ENCODE results near the gene DNAJC5.

The DNAJC5 gene

DNA sequence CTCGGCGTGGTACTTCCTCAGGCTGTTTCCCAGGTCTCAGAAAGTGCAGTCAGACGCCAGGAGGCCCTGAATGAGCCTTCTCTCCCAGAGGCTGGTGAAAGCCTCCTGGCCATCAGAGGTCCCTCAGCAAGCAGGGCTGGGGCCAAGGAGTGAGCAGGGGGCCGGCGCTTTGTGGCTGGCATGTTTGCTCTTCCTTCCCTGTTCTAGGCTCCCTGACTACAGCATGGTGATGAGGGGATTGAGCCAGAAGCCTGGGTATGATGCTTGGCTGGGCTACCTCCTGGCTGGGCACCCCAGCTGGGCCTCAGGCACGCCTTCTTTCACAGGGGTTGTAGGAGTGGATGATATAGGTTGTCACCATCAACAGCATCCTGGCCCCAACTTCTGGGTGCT, 11.7 kb upstream of the DNAJC5 start:
- no peak for DNase-seq (ENCODE audit: low read depth)
- TF ChIP-seq, protein P1, sequence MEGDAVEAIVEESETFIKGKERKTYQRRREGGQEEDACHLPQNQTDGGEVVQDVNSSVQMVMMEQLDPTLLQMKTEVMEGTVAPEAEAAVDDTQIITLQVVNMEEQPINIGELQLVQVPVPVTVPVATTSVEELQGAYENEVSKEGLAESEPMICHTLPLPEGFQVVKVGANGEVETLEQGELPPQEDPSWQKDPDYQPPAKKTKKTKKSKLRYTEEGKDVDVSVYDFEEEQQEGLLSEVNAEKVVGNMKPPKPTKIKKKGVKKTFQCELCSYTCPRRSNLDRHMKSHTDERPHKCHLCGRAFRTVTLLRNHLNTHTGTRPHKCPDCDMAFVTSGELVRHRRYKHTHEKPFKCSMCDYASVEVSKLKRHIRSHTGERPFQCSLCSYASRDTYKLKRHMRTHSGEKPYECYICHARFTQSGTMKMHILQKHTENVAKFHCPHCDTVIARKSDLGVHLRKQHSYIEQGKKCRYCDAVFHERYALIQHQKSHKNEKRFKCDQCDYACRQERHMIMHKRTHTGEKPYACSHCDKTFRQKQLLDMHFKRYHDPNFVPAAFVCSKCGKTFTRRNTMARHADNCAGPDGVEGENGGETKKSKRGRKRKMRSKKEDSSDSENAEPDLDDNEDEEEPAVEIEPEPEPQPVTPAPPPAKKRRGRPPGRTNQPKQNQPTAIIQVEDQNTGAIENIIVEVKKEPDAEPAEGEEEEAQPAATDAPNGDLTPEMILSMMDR (conservative IDR thresholded peaks at IDR 0.05; ENCODE audit: low read depth, low read length), result no peak
- H3K4me3 ChIP-seq (ENCODE audit: low read depth, low read length), result no peak overlapping the region

DNA sequence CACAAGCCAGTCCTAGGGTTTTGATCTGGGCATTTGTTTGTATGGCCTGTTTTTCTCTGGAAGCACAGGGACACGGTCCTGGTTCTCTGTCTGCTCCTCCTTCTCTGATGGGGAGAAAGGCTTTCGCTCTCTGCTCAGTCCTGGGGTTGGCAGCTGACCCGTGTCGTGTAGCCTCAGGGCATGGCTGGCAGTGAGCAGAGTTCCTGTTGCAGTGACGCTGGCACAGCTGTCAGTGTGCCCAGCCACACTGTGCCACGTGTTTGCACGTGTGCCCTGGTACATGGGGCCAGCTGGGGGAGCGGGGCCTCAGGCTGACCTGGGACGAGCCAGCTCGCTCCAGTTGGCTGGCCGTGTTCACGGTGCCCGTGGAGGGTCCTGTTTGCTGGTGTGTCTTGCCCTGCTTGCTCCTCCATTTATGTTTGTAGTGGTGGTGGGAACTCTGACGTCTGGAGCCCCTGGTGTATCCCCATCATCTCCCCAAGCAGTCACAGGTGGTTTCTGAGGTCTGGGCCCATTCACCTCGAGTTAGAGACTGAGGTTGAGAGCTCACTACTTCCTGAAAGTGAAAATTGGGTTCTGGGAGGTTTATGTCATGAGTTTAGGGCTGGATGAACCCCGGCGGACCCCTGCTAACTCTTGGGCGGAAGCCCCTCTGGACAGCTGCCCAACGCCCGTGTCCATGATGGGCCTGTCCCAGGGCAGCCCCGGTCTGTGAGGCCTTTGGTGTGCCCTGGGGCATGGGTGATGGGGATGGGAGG, 10.2 kb upstream of the DNAJC5 start:
- TF ChIP-seq, protein P1 (conservative IDR thresholded peaks at IDR 0.05; ENCODE audit: low read depth, low read length), result no peak
- H3K4me3 ChIP-seq (ENCODE audit: low read depth, low read length), result no peak overlapping the region
- no peak for DNase-seq (ENCODE audit: low read depth)

DNA sequence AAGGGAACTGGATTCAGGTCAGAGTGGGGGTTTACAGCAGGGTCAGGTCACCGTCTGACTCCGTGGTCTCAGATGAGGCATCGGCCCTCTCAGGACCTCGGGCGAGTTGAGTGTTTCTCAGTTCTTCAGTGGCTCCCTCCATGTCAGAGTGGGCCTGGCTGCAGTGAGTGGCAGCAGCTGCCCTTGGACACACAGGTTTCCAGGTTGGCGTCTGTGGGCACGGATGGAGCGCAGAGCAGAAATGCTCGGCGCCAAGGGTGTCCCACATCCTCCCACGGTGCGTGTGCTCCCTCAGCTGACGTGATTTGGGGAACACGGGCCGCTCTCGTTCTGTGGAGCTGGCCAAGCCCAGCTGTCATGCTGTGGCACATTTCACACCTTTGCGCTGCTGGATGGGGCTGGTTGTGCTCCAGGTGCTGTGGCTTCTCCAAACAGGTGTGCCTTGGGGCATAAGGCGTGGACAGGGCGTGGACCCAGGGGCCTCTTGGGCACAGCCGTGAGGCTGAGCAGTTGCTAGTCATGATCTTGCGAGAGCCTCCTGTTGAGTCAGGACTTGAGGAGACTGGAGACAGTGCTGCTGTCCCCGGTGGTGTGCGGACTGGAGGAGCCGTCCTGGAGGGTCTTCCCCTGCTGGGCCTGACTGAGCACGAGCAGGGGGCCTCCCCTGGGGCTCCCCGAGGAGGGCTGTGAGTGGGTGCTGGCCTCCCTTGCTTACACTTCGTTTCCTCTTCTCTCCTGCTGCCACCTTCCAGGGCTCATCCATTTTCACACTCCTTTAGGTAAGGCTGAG, 9.5 kb upstream of the DNAJC5 start:
- H3K4me3 ChIP-seq (ENCODE audit: low read depth, low read length), result no peak overlapping the region
- DNase-seq (ENCODE audit: low read depth), result no peak
- TF ChIP-seq, protein P1 (conservative IDR thresholded peaks at IDR 0.05; ENCODE audit: low read depth, low read length), result no peak

DNA sequence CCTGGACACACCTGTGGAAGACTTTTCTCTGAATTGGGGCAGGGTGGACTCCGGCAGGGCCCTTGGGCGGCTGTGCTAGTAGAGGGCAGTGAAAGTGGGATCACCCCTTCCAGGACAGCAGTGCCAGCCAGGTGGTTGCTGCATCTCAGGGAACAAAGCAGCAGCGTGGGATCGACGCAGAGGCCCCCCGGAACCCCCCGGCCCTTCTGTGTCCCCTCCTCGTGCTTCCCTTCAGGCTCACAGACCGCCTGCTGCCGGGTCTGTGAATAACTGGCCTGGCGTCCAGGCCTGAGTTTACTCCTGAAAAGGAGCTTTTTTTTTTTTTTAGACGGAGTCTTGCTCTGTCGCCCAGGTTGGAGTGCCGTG, 8.9 kb upstream of the DNAJC5 start:
- TF ChIP-seq, protein P1 (conservative IDR thresholded peaks at IDR 0.05; ENCODE audit: low read depth, low read length), result no peak

DNA sequence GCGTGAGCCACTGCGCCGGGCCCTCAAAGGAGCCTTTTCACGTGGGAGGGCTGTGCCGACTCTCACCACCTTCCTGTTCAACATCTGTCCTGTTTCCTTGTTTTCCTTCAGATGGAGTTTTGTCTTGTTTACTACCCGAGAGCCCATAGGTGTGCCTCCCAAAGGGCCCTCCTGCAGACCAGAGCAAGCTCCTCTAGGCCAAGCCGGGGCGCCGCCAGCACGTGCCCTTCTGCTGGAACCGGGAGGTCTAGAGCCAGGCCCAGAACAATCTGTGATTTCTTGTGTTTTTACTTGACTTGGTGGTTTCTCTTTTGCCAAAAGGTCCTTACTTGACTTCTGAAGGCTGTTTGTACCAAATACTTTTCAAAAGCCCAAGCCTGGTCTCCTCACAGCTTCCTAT, 8.0 kb upstream of the DNAJC5 start:
- TF ChIP-seq, protein P1 (conservative IDR thresholded peaks at IDR 0.05; ENCODE audit: low read depth, low read length), result no peak
- H3K4me3 ChIP-seq (ENCODE audit: low read depth, low read length), result no peak overlapping the region
- DNase-seq (ENCODE audit: low read depth), result no peak

More for the DNA sequence above, 8.9 kb upstream of the DNAJC5 start:
- no peak for DNase-seq (ENCODE audit: low read depth)
- H3K4me3 ChIP-seq (ENCODE audit: low read depth, low read length), result no peak overlapping the region

DNA sequence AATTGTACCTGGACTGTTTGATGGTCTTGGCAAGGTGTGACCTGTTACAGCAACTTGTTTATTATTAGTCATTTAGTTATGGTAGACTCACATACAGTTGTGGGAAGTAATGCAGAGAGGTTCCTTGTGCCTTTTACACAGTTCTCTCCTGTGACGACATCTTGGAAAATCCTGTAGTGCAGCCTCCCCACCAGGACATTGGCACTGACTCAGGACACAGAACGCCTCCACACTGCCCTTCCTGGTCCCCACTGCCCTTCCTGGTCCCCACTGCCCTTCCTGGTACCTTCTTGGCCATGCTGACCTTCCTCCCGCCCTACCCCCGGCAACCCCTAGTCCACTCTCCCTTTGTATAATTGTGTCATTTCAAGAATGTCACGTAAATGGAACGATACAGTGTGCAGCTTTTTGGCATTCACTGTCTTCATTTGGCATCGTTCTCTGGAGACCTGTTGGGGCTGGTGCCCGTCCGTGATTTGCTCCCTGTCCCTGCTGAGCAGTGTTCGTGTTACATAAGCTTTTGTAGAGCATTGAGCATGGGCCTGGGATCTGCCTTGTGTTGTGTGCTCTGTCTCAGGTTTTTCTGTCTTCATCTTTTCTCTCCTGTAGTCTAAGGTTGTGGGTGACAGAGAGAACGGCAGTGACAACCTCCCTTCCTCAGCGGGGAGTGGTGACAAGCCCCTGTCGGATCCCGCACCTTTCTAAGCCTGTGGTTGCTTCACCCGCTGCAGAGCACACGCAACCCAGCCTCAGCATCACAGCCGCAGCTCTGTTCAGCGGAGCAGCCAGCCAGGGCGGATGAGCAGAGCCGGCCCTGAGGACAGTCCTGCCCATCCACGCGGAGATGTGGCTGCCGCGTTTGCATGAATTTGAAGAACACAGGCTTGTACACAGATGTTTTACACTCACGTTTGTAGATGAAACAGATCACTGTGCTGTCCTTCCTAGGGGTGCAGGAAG, 5.4 kb upstream of the DNAJC5 start:
- TF ChIP-seq, protein P1 (conservative IDR thresholded peaks at IDR 0.05; ENCODE audit: low read depth, low read length), result no peak
- no peak overlapping the region for H3K4me3 ChIP-seq (ENCODE audit: low read depth, low read length)
- DNase-seq (ENCODE audit: low read depth), result peak; percentile 23
